Stimulated activated CD8-positive, alpha-beta memory T cell treated with anti-CD3 and anti-CD28 coated beads, Interleukin-7, amount 100 ng/mL, for 24 hours (primary cell): Measurements from ENCODE around the gene RAB35.

Experiments
- DNase-seq: peaks from one replicate; pipeline ENCODE4 v3.0.0-alpha.2; 2020; ENCODE audit warnings: low read depth

RAB35 gene

DNA sequence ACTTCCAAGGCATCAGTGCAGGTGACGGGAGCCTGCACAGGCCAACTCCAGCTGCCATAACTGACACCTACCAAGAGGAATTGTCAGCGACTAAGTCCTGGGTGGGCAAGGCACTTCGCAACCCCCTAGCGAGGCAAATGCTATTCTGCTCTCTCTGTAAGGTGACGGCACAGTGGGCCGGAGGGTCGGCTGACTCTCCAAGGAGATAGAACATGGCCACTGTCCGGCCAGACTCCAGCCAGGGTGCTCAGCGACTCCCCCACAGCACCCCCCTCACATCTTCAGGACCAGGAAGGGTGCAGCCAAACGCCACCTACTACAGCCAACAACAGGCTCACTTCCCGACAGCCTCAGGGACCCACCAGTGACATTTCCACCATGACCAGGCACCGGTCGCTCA is 13.2 kb downstream of the RAB35 start:
- no peak for DNase-seq

- no peak for DNase-seq
These were observed 13.6 kb downstream of the RAB35 start for GRCh38 chr12:120103044-120103338.

GRCh38 chr12:120102189-120103043 is 14.1 kb downstream of the RAB35 start:
- no peak for DNase-seq

- no peak for DNase-seq
These were observed 14.9 kb downstream of the RAB35 start for GRCh38 chr12:120101617-120102016.

DNA sequence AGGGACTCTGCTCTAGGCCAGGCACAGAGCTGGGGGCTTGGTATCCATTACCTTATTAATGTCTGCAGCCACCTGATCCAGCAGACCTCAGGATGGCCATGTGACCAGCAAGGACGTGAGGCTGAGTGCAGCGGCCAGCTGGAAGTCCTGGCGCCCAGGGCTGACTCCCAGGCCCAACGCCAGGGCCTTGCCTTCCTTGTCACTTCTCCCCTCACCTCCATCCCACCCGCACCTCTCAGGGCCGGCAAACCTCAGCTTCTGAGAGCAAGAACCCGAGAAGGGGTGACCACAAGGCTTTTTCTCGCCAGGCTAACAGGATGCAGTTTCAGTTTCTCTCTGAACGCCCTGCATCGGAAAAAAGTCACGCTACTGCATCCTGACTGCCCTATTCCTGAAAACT is 15.4 kb downstream of the RAB35 start:
- no peak for DNase-seq

GRCh38 chr12:120100630-120101029 is 15.9 kb downstream of the RAB35 start:
- no peak for DNase-seq

- DNase-seq: no peak
These were observed 16.8 kb downstream of the RAB35 start for GRCh38 chr12:120099738-120100137.

DNA sequence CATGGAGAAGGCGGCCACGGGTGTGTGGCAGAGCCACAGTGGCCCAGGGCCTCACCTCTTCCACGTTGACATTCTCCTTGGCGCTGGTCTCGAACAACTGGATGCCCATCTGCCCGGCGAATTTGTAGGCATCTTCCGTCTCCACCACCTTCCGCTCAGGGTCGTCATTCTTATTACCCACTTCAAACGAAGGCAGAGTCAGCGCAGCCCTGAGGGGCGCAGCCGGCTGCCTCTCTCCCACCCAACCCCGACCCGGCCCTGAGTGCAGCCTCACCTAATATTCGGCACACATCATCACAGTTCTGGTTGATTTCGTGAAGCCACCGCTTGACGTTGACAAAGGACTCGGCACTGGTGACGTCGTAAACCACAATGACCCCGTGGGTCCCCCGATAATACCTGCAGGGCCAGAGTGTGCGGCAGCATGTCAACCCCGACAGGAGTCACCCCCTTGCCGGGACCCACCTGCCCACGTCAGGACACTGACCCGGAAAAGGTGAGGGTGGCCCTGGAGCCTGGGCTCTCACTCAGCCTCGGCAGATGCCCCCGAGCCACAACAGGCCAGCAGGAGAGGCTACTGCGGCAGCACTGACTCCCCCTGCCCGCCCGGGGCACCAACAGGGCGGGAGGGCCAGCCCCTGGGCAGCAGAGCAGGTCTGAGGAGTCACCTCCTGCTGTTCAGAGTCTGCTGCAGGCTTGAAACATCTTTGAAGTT is 17.6 kb downstream of the RAB35 start:
- no peak for DNase-seq

DNA sequence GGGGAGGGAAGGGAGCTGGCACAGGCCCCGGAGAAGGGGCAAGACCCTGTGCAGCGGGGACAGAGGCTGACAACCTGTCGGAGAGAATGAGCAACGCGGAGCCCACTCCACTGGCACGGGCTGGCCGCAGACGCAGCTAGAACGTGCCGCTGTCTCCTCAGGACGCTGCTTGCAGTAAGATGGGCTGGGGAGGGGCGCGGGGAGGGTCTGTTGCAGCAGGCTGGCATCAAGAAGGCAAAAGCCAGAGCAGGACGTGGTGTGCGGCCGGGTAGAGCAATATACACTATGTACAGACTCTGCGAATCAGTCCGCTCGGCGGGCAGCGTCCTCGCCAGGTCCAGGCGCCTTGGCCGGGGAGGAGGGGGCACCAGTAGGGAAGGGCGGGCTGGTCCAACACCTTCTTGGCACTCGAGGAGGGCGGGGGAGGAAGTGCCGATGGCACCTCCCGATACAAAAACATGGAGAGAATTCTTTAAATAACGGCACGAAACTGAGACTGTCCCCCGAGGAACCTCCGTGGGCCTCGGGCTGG is 19.8 kb downstream of the RAB35 start:
- DNase-seq: no peak

DNA sequence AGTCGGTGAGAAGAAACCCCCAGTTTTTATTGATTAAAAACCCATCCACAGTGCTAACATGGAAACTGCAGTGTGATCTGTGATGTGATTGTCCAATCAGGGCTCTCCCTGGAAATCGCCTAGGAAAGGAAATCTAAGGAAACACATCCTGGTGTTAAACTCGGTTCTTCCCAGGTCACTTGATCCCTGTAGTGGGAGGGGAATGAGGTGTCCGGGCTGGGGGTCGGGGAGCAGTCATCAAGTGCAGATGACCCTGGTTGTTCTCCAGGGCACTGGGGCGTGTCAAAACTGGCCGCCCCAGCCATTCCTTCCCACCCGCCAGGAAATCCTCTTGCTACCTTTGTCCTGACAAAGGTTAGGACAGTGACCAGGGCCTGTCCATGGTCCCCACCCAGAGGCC is 20.8 kb downstream of the RAB35 start:
- no peak for DNase-seq

DNA sequence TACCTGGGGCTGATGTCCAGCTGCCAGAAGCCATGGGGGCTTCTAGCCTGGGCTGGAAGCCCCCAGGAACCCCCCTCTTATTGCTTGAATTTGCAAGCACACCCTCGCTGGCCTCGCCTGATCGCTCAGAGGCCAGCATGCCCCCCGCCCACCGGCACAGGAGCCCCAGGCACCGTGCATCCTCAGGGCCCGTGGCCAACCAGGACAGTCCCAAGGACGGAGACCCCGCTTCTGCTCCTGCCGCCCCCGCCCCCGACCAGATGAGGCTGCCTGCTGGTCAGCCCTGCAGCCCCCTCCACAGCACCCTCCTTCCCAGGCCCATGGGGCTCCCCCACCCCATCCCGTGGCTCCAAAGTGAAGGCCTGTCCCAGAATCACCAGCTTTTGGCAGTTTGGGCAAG is 21.2 kb downstream of the RAB35 start:
- DNase-seq: no peak

- no peak for DNase-seq
These were observed 22.1 kb downstream of the RAB35 start for GRCh38 chr12:120094485-120094884.

GRCh38 chr12:120093592-120094355 is 22.8 kb downstream of the RAB35 start:
- no peak for DNase-seq

DNA sequence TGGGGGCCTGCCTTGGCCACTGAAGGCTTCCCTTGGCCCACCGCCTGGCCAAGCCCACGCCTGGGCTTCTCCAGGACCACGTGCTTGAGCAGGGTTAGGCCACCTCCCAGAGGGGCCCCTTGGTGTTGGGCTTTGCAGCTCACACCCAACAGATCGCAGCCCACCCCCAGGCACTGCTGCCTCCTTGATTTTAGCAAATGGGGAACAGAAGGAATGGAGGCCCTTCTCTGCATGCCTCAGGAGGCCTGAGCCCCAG is 23.3 kb downstream of the RAB35 start:
- DNase-seq: no peak

DNA sequence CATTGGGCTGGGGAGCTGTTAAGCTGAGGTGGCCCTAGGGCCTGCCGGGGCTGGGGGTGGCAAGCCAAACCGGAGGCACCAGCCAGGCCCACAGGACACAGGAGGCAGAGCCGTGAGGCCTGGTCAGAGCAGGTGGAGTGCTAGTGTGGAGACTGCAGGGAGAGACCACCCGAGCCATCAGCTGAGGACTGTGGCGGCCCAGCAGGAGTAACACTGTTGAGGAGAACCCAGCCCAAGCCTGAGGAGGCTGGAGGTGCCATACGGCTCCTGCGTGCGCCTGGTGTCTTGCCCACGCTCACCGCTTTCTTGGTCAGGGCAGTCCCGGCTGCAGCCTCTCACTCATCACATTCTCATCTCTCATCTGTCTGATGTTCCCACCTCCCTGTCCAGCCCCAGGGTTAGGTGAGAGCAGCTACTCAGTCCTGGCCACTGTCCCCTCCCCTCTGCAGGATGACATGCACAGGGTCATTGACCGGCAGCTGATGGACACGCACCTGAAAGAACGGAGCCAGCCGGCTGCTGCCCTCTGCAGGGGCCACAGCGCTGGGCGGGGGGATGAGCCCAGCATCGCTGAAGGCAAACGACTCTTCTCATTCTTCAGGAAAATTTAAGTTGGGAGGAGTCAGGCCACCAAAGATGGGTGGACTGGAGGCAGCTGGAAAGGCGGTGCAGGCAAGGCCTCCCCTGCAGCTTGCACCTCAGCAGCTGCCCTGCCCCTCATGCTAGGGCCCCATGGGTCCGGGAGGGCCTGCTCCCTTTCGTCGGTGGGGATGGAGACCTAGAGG is 23.8 kb downstream of the RAB35 start:
- no peak for DNase-seq

DNA sequence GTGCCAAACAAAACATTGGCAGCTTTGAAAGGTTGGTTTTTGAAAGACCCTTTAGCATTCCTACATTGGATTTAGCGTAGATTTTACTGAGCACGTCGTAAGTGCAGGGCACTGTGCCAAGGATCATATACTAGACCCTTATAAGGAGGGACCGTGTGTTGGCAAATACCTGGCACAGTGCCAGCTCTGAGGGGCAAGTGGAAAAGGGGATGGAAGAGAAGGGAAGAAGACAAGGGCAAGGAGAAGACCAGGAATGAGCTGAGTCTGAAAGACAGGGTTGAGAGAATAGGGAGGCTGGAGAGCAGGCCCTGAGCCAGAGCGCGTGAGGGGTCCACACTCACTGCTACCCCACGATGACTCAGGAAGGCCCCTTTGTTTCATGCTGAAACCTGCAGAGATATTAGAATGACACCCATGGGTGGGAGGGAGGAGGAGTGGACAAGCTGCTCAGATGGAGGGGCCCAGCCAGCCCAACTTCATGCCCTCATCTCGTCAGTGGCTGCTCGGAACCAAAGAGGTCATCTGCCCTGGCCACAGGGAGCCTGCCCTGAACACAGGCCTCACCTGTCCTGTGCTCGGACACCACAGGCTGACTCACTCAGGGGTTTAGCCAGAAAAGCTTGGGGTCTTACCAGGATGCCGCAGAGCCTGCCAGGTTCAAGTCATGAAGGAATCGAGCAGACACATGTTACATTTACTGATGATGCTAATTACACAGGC is 25.0 kb downstream of the RAB35 start:
- DNase-seq: no peak

- DNase-seq: no peak
These were observed 25.8 kb downstream of the RAB35 start for GRCh38 chr12:120090626-120091295.

- no peak for DNase-seq
These were observed 26.3 kb downstream of the RAB35 start for GRCh38 chr12:120090206-120090605.

DNA sequence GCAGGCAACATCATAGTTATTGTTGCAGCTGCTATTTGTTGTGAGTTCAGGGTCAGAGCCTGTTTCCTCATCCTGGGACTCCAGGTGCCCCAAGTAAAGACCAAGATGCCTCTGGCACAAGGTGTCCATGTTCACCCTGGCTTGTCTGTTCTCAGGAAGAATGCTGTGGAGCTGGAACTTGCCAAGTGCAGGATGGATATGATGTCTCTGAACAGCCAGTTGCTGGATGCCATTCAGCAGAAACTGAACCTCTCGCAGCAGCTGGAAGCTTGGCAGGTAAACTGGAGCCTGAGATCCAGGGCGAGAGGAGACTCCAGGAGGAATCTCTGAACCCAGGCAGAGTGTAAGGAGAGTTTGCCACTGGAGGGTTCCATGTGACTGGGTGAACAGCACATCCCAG is 26.8 kb downstream of the RAB35 start:
- no peak for DNase-seq

DNA sequence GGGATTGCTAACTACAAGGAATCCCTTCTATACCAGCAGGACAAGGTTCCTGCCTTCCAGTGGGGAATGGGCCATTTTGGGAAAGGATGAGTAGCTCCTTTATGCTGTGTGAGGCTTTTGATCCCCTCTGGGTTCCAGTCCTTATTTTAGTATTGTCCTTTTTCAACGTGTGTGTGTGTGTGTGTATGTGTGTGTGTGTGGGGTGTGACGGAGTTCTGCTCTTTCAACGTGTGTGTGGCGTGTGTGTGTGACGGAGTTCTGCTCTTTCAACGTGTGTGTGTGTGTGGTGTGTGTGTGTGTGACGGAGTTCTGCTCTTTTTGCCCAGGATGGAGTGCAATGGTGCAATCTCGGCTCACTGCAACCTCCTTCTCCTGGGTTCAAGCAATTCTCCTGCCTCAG is 27.4 kb downstream of the RAB35 start:
- DNase-seq: no peak
